ENCODE results near the gene EVL. TPM values are rescaled to one million over a fixed set of nuclear protein-coding genes. Genes with fewer than 3 reads are reported as not detected.

EVL gene
- total RNA-seq, 5 donors from 2014 or later (not counting 1 experiment from before 2014, with no cell fraction given) = 1,049 to 1,157 (median 1,125) TPM

DNA sequence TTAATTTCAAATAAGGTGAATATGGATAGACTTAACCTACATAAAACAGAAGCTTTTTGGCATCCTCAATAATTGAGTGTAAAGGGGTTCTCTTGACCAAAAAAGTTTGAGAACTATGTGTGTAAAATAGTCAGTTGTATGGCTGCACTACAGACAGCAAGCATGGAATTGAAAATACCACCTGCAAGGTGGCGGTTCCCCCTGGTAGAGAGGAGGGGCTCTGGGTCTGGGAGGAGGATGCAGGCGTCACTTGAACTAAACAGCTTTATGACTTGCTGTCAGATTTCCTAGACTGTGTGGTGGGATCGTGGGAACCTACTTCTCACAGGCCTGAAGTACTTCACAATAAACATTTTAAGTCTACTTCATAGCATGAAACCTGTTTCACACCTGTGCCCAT, 6.3 kb downstream of the EVL start:
- Mint-ChIP-seq H3K36me3 (peaks cover 58% of the 10 kb centered on the region), H3K9me3 (no peaks in the 10 kb centered on the region), H3K4me1 (peaks cover 83 to 89% (median 87%) of the 10 kb centered on the region in 3 donors), H3K27me3 (no peaks in the 10 kb centered on the region), H3K27ac (peak overlapping the region; percentile 98 to 100), H3K4me3 (peak overlapping the region; percentile 66 to 96 (median 87))
- CTCF ChIA-PET = interaction anchor here (0.6 to 9.8 kb wide), 17 partner anchors 9 to 153 kb away, joined by 3 to 174 read pairs (median 7); no protein-coding TSS in a partner anchor
- peak overlapping the region in 1 of 2 donors; percentile 89 for H3K4me3 ChIP-seq (ENCODE audit: control insufficient read depth in 1 of 2, extremely low read depth in 1 of 2, low read length in 1 of 2)
- no peaks in the 10 kb centered on the region for H3K9me3 ChIP-seq
- H3K27me3 ChIP-seq (replicated peaks in 1 of 2; ENCODE audit: control insufficient read depth in 2 of 2, extremely low read depth in 1 of 2, insufficient read depth in 2 of 2, low read length in 1 of 2) = no peaks in the 10 kb centered on the region
- peaks cover 7 to 80% of the 10 kb centered on the region in 2 donors for H3K36me3 ChIP-seq (ENCODE audit: control insufficient read depth in 2 of 2, extremely low read depth in 1 of 2, insufficient read depth in 1 of 2, low read length in 1 of 2)
- peak overlapping the region; percentile 90 for H3K27ac ChIP-seq (ENCODE audit: low read length)
- H3K4me1 ChIP-seq (ENCODE audit: control insufficient read depth in 1 of 2, extremely low read depth in 1 of 2, insufficient read depth in 2 of 2, low read length in 2 of 2) = peaks cover 68 to 88% of the 10 kb centered on the region in 2 experiments
- no peak for ATAC-seq (replicated peaks in 1 of 4)
- POLR2A ChIA-PET = interaction anchor here (0.6 to 5.3 kb wide), 10 partner anchors 8 to 88 kb away, joined by 3 to 55 read pairs (median 4); no protein-coding TSS in a partner anchor
- DNase-seq = peak in 12 of 35 experiments; percentile 25 to 61 (median 48)
- WGBS (ENCODE audit: insufficient coverage) = no CpG with 5 or more reads among the region's 3 CpGs

- H3K36me3 ChIP-seq (ENCODE audit: control insufficient read depth in 2 of 2, extremely low read depth in 1 of 2, insufficient read depth in 1 of 2, low read length in 1 of 2) = peaks cover 7 to 77% of the 10 kb centered on the region in 2 donors
- POLR2A ChIA-PET = interaction anchor here (0.6 to 5.3 kb wide), 7 partner anchors 8 to 35 kb away, joined by 3 to 55 read pairs (median 6); no protein-coding TSS in a partner anchor
- WGBS (ENCODE audit: insufficient coverage) = 0% methylated on average over 9 of the region's 14 CpGs
- peak in 33 of 35 experiments; percentile 49 to 85 (median 65) for DNase-seq
- Mint-ChIP-seq H3K4me1 (peaks cover 92 to 95% (median 94%) of the 10 kb centered on the region in 3 donors), H3K27me3 (no peaks in the 10 kb centered on the region), H3K9me3 (no peaks in the 10 kb centered on the region), H3K27ac (peak overlapping the region; percentile 98), H3K36me3 (peaks cover 59% of the 10 kb centered on the region), H3K4me3 (peak overlapping the region; percentile 81 to 96 (median 87))
- H3K9me3 ChIP-seq = no peaks in the 10 kb centered on the region
- ATAC-seq (replicated peaks in 1 of 4) = no peak
- H3K4me1 ChIP-seq (ENCODE audit: control insufficient read depth in 1 of 2, extremely low read depth in 1 of 2, insufficient read depth in 2 of 2, low read length in 2 of 2) = peaks cover 77 to 95% of the 10 kb centered on the region in 2 experiments
- peak overlapping the region; percentile 66 for H3K27ac ChIP-seq (ENCODE audit: low read length)
- H3K27me3 ChIP-seq (replicated peaks in 1 of 2; ENCODE audit: control insufficient read depth in 2 of 2, extremely low read depth in 1 of 2, insufficient read depth in 2 of 2, low read length in 1 of 2) = no peaks in the 10 kb centered on the region
- peak overlapping the region; percentile 28 to 42 for H3K4me3 ChIP-seq (ENCODE audit: control insufficient read depth in 1 of 2, extremely low read depth in 1 of 2, low read length in 1 of 2)
- CTCF ChIA-PET = interaction anchor here (0.6 to 9.8 kb wide), 18 partner anchors 8 to 898 kb away, joined by 3 to 174 read pairs (median 5); no protein-coding TSS in a partner anchor
Measured at GRCh38 chr14:100072783-100073346, 7.6 kb downstream of the EVL start.

GRCh38 chr14:100073576-100074430, 8.6 kb downstream of the EVL start:
- Histone ChIP-seq H3K27ac (ENCODE audit: low read length) (peak overlapping the region; percentile 66), H3K4me3 (ENCODE audit: control insufficient read depth in 1 of 2, extremely low read depth in 1 of 2, low read length in 1 of 2) (peak overlapping the region; percentile 28 to 42), H3K9me3 (no peaks in the 10 kb centered on the region), H3K27me3 (replicated peaks in 1 of 2; ENCODE audit: control insufficient read depth in 2 of 2, extremely low read depth in 1 of 2, insufficient read depth in 2 of 2, low read length in 1 of 2) (no peaks in the 10 kb centered on the region), H3K36me3 (ENCODE audit: control insufficient read depth in 2 of 2, extremely low read depth in 1 of 2, insufficient read depth in 1 of 2, low read length in 1 of 2) (peaks cover 7 to 80% of the 10 kb centered on the region in 2 donors), H3K4me1 (ENCODE audit: control insufficient read depth in 1 of 2, extremely low read depth in 1 of 2, insufficient read depth in 2 of 2, low read length in 2 of 2) (peaks cover 87 to 97% of the 10 kb centered on the region in 2 experiments)
- Mint-ChIP-seq H3K36me3 (peaks cover 60% of the 10 kb centered on the region), H3K27ac (peak overlapping the region; percentile 98), H3K27me3 (no peaks in the 10 kb centered on the region), H3K4me3 (peak overlapping the region; percentile 81 to 96 (median 87)), H3K9me3 (no peaks in the 10 kb centered on the region), H3K4me1 (peaks cover 94 to 97% (median 95%) of the 10 kb centered on the region in 3 donors)
- WGBS (ENCODE audit: insufficient coverage) = 17% methylated on average over 3 of the region's 14 CpGs
- POLR2A ChIA-PET = interaction anchor here in 1 of 2 donors (0.6 to 1.3 kb wide), 6 partner anchors 9 to 85 kb away, joined by 3 to 8 read pairs (median 6); partner anchors contain the start of genes DEGS2 and EVL
- DNase-seq (peak in 1 of 35 experiments; percentile 39), ATAC-seq (replicated peaks in 1 of 4) (no peak)
- CTCF ChIA-PET = interaction anchor here (0.6 to 9.8 kb wide), 14 partner anchors 7 to 119 kb away, joined by 3 to 174 read pairs (median 5); partner anchors contain the start of gene EVL (in 1 of the 2)

- Mint-ChIP-seq H3K36me3 (peaks cover 61% of the 10 kb centered on the region), H3K27ac (peak overlapping the region; percentile 98), H3K4me3 (peak overlapping the region; percentile 69 to 87 (median 70)), H3K4me1 (peaks cover 94 to 99% (median 95%) of the 10 kb centered on the region in 3 donors), H3K9me3 (no peaks in the 10 kb centered on the region), H3K27me3 (no peaks in the 10 kb centered on the region)
- no peaks in the 10 kb centered on the region for H3K9me3 ChIP-seq
- ChIA-PET POLR2A (interaction anchor here in 1 of 2 donors (1.1 to 1.3 kb wide), 3 partner anchors 10 to 25 kb away, joined by 3 to 7 read pairs (median 4); partner anchors contain the start of gene EVL), CTCF (interaction anchor here (0.6 to 9.8 kb wide), 7 partner anchors 8 to 103 kb away, joined by 3 to 174 read pairs (median 4); partner anchors contain the start of gene EVL (in 1 of the 2))
- 53% methylated on average over 6 of the region's 7 CpGs for WGBS (ENCODE audit: insufficient coverage)
- peak overlapping the region; percentile 66 for H3K27ac ChIP-seq (ENCODE audit: low read length)
- H3K27me3 ChIP-seq (replicated peaks in 1 of 2; ENCODE audit: control insufficient read depth in 2 of 2, extremely low read depth in 1 of 2, insufficient read depth in 2 of 2, low read length in 1 of 2) = no peaks in the 10 kb centered on the region
- ATAC-seq (replicated peaks in 1 of 4) = no peak
- peaks cover 7 to 72% of the 10 kb centered on the region in 2 donors for H3K36me3 ChIP-seq (ENCODE audit: control insufficient read depth in 2 of 2, extremely low read depth in 1 of 2, insufficient read depth in 1 of 2, low read length in 1 of 2)
- DNase-seq = no peak
- peak overlapping the region; percentile 11 to 49 for H3K4me3 ChIP-seq (ENCODE audit: control insufficient read depth in 1 of 2, extremely low read depth in 1 of 2, low read length in 1 of 2)
- H3K4me1 ChIP-seq (ENCODE audit: control insufficient read depth in 1 of 2, extremely low read depth in 1 of 2, insufficient read depth in 2 of 2, low read length in 2 of 2) = peaks cover 88 to 98% of the 10 kb centered on the region in 2 experiments
Measured at GRCh38 chr14:100074431-100075100, 9.3 kb downstream of the EVL start.

- H3K27ac Mint-ChIP-seq = peak overlapping the region; percentile 98
- no peak for ATAC-seq (replicated peaks in 1 of 4)
- DNase-seq = no peak
- H3K4me3 Mint-ChIP-seq = peak overlapping the region; percentile 69 to 87 (median 70)
- Histone ChIP-seq H3K4me3 (ENCODE audit: control insufficient read depth in 1 of 2, extremely low read depth in 1 of 2, low read length in 1 of 2) (no peak overlapping the region), H3K27ac (ENCODE audit: low read length) (peak overlapping the region; percentile 66), H3K27me3 (replicated peaks in 1 of 2; ENCODE audit: control insufficient read depth in 2 of 2, extremely low read depth in 1 of 2, insufficient read depth in 2 of 2, low read length in 1 of 2) (no peaks in the 10 kb centered on the region), H3K9me3 (no peaks in the 10 kb centered on the region), H3K36me3 (ENCODE audit: control insufficient read depth in 2 of 2, extremely low read depth in 1 of 2, insufficient read depth in 1 of 2, low read length in 1 of 2) (peaks cover 7 to 68% of the 10 kb centered on the region in 2 donors), H3K4me1 (ENCODE audit: control insufficient read depth in 1 of 2, extremely low read depth in 1 of 2, insufficient read depth in 2 of 2, low read length in 2 of 2) (peaks cover 92 to 98% of the 10 kb centered on the region in 2 experiments)
- CTCF ChIA-PET = interaction anchor here (1.1 to 9.8 kb wide), 3 partner anchors 15 to 32 kb away, joined by 3 to 174 read pairs (median 4); no protein-coding TSS in a partner anchor
- peaks cover 95 to 99% (median 97%) of the 10 kb centered on the region in 3 donors for H3K4me1 Mint-ChIP-seq
- H3K36me3 Mint-ChIP-seq = peaks cover 59% of the 10 kb centered on the region
- 20% methylated on average over 1 of the region's 4 CpGs for WGBS (ENCODE audit: insufficient coverage)
- POLR2A ChIA-PET = interaction anchor here (0.5 to 1.1 kb wide), 4 partner anchors 14 to 38 kb away, joined by 3 to 13 read pairs (median 4); no protein-coding TSS in a partner anchor
- no peaks in the 10 kb centered on the region for H3K27me3 Mint-ChIP-seq
- no peaks in the 10 kb centered on the region for H3K9me3 Mint-ChIP-seq
Measured at GRCh38 chr14:100075681-100076080, 10.5 kb downstream of the EVL start.

All from T-cell (primary cell).